Measurements from ENCODE around the gene RAD51B.

The RAD51B gene

DNA sequence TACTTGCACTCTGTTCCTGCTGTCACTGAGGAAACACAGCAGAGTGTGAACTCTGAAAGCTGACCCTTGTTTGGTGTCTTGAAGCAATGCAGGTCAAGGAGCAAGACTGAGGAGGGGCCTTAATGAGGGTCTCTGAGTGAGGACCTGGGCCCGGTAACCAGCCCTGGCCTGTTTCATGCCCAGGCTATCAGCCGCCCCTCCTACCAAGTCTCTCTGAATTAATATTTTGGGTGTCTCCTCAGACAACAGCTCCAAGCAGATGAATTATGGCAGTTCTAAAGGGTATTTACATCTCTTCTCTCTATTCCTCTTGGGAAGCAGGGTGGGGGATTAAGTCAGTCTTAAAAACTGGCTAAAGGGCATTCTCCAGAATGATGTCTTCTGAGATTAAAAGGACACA lies 578.8 kb downstream of the RAD51B start:
- no peak for DNase-seq

DNA sequence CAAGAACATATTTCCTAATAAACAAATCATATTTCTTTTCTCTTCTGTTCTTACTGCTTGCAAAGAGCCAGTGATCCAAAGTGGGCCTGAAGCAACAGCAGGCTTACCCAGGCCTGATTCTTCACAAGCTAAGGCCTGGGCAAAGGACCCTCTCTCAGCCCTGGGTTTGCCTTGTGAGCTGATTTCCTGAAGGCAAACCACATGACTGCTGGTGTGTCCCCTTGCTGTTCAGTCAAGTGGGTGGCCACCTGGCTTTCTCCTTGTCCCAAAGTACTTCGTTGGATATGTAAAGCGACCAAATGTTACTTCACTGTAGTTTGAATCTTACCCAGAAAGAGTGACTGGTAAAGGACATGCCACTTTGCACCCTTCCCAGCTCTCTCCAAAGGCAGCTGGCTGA lies 580.4 kb downstream of the RAD51B start:
- no peak for DNase-seq

DNA sequence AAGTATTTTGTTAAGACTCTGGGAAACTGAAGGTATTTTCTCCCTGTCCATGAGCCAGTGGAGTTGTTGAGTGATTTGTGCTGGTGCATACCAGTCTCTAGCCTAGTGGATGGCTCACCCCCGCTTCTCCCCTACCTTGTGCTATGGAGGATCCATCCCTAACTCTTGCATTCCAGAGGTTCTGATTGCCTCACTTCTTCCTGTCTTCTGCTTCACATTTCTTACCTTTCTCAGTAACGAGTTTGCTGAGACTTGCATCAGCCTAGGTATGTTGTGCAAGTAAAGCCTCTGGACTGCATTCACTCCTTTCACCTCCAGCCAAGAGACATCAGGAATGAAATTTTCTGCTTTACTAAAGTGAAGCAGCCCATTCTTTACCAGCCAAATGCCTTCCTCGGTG lies 581.7 kb downstream of the RAD51B start:
- no peak for DNase-seq

DNA sequence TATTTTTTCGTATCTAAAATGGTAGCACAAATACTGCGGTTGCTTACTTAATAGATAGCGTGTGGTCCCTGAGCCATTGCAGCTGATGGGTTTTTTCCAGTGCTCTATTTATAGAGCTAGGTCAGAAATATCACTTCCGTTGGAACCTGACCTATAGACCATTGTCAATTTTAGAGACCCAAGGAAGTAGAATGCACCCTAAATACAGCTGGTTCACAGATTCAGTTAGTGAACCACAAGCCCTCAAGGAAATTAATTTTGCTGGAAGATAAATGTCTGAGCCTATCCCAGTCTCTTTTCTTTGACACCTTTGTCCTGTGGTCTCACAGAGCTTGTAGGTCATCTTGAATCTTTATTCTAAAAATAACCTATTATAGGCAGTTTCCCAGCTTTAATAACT lies 582.3 kb downstream of the RAD51B start:
- no peak for DNase-seq

DNA sequence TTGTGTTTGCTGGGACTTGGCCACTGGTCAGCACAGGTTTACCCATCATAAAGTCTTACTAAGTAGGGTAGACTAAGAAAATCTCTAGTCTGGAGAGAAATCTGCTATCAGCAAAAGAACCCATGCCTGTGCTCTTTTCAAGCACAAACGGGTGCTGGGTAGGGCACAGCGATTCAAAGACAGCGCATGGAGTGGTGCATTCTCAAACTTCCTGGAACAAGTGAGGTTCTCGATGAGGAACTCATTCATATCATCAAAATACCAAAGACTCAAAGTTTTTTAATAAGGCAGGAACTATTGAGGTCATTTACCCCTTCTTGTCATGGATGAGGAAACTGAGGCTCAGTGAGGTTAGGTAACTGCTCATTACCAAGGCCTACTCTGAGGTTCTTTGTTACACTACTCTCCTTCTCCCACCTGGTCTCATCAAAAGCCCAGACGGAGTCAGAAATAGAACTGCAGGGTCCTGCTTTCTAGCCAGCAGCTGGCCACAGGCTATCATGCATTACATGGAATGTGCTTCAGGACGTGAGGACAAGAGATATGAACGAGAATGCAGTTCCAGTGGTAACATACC lies 583.0 kb downstream of the RAD51B start:
- DNase-seq: no peak

DNA sequence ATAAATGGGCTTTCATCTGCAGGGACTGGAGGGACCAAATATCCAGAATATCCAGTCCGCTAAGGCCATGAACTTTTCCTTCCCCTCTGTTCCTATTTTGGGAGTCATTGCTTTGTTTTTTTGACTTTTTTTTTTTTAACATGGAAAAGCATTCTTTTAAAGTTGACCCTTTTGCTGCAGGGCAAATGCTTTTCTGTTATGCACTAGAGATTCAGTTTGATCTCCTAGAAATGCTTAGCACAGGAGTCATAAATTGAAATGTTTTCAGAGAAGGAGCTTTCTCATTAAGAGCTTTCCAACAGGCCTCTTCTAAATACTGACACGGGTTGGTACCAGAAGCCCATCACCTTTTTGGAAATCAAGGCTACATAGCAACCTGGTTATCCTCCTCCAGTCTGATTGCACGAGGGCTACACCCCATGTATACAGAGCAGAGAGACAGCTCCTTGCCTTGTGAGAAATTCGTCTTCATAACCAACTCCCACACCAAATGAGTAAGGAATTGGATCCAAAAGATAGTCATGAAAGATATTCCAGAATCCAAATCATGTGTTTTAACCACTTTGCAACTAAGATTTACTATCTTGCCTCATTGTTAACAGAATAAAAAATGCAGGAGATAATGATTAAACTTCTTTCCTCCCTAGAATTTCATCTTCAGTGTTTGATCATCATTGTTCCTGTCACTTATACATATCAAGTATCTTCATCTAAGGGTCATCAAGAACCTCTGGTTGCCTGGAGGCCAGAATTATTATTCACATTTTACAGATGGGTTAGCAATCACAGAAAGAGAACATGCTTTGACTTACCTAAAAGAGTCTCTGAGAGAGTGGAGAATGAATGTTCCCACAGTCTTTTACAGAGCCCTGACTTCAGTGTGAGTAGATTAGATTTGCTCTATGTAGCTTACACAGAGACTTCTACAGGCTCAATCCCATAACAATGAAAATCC lies 583.9 kb downstream of the RAD51B start:
- no peak for DNase-seq

DNA sequence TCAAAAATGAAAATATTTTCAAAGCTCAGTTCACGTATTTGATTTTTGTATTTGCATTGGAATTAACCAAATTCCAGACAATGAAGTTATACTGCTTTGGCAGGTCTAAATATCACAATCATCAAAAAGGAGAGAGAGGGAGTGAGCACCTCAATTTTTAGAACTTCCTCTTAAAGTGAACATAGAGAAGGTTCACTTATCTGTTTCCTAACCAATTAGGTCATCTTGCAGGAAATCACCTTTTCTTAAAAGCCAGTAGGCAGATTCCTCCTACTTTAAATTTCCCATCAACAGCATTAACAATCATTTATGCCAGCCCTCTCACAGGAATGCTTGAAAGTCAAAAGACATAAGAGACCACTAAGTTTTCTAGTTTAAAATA lies 584.6 kb downstream of the RAD51B start:
- no peak for DNase-seq

DNA sequence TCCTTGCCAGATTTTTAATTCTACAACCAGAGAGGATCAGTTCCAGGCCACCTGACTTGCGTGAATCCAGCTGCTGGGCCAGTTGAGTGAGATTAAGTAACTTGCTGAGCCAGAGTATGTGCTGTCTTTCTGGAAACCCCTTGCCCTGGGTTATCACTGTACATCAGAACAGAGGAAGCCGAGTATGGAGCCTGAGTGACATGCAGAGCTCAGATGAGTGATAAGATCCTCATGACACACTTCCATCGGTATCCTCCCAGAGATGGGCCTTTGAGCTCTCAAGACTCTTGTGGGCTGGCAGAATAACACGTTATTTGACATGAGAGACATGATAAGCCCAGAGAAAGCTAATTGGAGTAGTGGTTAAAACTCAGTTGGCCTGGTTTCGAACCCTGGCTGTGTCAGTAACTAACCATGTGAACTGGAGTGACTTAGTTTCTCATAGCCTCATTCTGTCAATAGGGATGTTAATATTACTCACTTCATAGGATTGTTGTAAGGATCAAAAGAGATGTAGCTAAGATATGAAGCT lies 585.1 kb downstream of the RAD51B start:
- DNase-seq: no peak

DNA sequence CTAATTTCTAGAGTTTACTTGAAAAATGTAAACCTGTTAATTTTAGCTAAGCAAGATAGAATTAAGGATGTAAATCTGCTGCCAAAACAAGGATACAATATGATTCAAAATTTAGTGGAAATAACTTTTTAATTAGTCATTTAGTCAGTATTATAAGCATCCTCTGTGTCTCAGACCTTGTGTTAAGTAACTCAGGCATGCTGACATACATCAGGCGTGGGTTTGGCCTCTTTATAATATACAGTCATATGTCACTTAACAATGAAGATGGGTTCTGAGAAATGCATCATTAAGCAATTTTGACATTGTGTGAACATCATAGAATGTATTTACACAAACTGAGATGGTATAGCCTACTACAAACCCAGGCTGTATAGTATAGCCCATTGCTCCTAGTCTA lies 586.4 kb downstream of the RAD51B start:
- no peak for DNase-seq

DNA sequence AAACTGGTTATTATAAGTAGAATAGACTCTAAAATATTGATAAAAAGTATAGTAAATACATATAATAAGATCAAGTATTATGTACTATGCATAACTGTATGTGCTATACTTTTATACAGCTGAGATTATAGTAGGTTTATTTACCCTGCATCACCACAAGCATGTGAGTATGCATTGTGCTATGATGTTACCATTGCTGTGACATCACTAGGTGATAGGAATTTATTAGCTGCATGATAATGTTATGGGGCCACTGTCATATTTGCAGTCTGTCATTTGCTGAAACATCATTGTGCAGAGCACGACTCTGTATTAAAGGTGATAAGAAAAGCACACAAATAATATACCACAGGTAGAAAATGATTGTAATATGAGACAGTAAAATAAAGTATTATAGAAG lies 587.7 kb downstream of the RAD51B start:
- DNase-seq: no peak

DNA sequence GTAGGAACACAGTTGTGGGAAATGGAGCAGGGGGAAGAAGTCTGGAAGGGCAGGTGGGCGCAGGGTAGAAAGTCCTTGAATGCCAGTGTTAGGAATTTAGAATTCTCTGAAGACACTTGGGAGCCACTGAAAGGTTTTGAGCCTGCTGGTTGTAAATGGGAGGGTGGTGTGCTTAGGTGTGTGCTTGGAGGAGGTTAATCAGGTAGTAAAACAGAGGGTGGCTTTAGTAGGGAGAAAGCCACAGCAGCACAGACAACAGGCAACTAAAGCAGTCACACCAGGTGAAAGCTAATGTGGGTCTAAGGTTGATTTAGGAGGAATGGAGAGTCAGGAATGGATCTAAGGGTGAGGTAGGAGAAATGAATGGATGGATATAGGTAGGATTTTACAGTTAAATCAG lies 588.2 kb downstream of the RAD51B start:
- DNase-seq: no peak

DNA sequence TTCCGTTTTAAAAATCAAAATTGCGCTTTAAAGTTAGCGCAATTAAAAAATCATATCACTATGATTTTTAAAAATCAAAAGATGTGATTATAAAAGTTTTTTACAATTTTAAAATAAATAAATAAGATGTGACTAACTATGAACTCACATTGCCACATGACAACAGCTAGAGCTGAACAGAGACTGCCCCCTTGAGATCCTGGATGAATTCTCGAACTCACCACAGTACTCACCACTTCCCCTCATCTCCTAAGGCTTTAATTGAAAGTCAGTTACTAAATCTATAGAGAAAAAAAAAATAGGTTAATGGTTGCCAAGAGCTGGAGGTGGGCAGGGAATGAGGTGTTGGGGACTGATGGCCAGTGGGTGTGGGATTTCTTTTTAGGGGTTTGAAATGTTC lies 589.1 kb downstream of the RAD51B start:
- DNase-seq: no peak

DNA sequence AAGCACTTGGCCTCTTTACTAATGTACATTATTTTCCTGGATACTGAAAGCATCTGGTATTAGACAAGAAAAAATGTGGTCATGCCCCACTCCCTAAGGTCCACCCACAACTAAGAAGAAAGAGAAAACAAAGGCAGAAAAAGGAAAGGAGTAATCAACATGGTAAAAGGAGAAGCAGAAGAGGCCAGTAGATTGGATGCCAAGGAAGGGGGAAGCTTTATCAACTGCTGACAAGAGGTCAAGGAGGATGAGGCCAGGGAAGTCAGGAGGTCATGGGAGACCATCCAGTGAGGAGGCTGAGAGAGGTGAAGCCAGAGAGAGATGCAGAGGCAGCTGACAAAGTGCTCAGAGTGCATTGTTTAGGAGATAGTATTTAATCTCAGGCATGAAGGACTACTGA lies 589.8 kb downstream of the RAD51B start:
- no peak for DNase-seq

DNA sequence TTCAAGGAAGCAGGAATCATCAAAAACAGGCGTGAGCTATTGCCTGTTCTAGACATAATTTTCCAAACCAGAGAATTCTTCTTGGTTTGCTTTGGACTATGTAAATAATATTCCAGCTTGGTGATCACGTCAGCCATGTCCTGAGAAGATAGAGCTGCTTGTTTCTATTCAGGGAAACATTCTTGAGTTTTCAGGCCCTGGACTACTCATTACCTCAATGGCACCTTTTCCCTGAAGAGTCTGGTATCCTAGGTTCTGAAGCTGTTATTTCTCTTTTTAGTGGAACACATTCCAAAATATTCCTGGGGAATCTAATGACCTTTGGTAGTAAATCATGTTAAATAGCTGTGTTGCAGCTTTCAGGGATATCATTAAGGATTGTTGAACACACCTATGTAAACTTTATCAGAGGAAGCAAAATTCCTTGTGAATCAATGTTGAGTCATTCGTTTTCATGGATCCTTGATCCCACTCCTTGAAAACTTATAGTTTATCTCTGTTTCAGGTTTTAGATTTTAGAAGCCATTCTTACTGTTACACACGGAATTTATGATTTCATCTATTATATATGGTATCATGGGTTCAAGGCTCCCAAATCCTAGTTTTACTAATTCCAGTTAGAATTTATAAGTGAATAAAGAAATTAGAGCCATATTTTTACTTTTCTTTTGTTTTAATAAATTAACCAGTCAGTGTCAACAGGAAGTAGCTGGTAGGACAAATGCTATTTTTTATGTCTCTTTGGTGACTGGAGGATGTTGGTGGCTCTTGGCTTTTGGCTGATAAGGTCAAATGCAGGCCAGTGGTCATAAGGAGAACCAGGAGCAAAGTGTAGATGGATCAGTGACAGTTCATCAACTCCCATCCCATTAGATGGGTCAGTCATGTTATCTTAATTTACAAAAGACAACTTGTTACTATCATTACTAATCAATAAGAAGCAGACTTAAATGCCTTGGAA lies 593.2 kb downstream of the RAD51B start:
- DNase-seq: no peak

DNA sequence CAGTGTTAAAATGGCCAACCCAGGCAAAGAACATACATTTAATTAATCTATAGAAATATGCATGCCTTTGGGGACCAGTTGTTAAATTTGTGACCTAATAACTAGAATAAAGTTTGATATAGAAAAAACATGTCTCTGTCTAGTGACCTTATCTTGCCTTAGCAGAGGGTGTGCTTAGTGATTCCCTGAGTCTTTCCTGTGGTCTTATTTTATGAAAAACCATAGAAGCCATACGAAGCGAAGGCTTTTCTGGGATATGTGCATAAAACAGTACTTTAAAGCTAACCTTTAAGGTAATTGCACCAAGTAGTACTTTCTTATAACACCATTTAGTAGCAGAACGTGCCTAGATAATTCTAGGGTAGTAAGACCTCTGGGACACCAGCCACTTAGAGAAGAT lies 593.9 kb downstream of the RAD51B start:
- no peak for DNase-seq

DNA sequence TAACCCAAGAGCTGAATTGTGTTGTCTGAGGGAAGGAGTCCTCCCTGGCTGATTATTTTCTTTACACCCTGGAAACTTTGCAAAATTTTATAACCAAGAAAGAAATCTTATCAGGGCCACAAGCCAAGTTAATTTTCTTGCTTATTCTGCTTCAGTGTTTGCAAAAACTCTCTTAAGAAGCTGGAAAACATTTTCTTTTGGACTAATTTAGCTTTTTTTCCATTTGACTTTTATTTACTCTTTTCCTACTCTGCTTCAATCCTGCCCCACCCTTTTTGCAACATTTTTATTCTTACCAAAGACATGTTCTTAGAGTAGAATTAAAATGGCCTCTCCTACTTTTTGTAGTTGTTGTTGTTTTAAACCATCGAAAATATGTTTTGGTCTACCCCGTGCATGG lies 594.5 kb downstream of the RAD51B start:
- no peak for DNase-seq

DNA sequence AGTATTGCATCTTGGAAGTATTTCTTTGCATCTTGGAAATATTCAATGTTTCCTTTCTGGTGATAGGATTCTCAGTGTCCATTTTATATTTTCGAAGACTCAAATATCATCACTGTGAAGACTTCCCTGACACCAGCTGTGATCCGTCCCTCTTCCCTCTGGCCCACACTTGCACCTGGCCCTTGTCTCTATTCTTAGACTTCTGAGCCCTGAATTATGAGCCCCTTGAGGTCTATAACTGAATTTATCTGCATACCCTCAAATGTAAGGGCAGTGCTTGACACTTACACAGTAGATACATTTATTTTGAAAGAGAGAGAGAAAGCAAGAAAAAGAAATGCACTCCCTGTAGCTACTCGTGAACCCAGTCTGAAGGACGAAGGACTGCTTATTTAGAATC lies 596.6 kb downstream of the RAD51B start:
- DNase-seq: no peak

DNA sequence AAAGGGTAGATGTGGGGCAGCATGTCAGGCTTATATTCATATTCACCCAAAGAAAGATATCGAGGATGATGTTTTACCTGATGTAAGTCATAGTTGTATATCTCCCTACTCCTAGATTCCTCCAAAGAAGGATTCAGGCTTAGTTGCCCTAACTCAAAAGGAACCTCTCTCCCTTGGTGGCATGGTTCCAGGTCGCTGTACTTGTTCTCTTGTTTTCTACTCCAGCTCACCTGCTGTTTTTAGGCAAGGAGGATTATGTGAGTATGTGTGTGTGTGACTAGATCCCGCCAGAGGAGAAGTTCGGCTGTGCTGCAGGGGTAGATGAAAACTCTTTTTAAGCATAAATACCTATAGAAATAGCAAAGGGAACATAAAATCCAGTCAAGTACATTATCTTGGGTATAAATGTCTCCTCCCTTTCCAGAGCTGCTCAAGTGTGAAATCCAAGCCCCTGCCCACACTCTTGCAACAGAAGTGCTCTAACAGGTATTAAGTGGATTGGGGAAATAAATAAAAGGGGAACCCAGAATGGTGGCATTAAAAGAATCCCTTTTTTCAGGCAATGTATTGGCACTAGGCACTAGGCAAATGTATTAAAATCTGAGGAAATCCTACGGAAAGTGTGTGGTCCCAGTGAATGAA lies 597.6 kb downstream of the RAD51B start:
- no peak for DNase-seq

DNA sequence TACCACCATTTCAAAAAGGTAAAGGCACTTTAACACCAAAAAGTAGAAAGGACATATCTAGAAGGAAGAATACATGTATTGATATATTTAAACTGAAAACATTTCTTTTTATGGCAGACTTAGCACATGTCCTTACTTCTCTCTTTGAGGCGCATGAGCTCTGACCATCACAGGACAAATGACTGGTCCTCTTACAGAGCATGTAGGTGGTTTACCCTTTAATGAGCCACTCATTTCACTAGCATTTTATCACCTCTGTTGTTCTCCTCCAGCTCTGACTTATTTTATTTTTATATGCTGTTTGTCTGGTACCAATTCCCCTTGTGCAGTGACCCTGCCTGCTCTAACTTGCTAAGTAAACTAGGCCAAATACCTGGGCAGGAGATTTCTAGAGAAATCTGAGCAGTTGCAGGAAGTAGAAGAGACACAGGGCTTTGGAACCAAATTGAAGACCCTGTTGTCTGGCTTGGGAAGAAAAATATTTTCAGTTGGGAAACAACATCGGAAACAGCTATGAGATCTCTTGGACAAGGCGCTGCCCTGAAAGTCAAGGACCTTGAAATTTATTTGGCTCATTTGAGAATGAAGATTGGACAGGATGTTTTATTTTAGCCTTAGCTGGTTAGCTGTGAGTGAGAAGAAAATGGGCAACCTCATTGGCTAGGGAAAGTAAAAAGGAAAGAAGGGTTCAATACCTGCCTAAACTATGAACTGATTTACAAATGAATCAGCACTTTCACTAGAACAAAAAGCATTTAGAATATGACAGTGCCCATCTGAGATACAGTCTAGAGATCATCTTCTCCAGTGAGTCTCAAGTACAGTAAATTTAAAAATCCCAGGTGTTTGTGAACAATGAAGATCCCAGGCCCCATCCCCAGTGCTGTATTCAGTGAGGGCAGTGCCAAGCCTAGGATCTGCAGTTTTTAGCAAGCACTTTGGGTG lies 598.9 kb downstream of the RAD51B start:
- DNase-seq: no peak

DNA sequence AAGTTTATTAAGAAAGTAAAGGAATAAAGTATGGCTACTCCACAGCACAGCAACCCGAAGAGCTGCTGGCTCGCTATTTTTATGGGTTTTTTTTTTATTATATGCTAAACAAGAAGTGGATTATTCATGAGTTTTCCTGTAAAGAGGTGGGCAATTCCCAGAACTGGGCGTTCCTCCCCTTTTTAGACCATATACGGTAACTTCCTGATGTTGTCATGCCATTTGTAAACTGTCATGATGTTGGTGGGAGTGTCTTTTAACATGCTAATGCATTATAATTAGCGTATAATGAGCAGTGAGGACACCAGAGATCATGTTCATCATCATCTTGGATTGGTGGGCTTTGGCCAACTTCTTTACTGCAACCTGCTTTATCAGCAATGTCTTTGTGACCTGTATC lies 600.8 kb downstream of the RAD51B start:
- DNase-seq: no peak

DNA sequence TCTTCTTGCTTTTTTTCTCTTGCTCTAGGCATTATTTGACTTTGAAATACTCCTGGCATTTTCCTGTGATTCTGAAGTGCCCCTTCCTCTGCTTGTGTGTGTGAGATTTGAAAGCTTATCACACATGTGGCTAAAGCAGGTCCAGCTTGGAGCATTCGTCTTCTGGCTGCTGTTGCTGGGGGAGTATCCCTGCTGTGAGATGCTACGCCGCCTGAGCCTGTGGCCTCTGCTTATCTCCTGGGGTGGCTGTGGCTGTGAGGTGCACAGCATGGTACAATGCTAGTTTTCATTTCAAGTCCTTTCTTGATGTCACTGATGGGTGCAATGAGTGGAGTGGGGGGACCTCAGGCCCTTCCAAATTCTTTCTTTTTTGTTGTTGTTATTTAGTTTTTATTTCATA lies 601.5 kb downstream of the RAD51B start:
- no peak for DNase-seq

DNA sequence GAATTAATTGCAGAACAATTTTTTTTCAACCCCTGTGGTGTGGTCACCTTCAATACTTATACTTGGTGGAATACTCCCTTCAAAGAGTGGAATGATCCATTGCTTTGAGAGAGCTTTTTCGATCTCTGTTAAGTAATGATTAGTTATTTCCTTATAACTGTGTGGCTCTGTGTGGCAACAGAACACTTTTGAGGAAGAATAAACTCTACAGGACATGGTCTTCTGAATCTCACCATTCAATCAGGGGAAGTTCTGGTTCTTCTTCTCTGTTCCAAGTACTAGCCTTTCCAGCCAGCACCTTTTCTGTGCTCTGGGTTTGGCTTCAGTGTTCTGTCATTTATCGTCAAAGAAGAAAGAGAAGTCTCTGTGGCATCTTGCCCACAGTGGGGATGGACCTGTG lies 604.1 kb downstream of the RAD51B start:
- DNase-seq: no peak
